B cell (primary cell): ENCODE measurements around the gene PBX1.

Source experiments
- CTCF ChIP-seq: fragments of 200-600 bp; IDR thresholded peaks from one replicate; pipeline ENCODE4 v1.8.0; 2022; ENCODE audit warnings: antibody characterized with exemption, mild to moderate bottlenecking
- EZH2 ChIP-seq: IDR thresholded peaks from 2 replicates; pipeline ENCODE4 v1.6.1; 2012; ENCODE audit warnings: borderline replicate concordance, low read depth, mild to moderate bottlenecking, moderate library complexity, low read length; ENCODE audit not compliant: insufficient read depth, poor library complexity, severe bottlenecking

GRCh38 chr1:164683235-164683634, 124.3 kb downstream of the PBX1 start:
- TF ChIP-seq CTCF (no peak), EZH2 (no peak)
